B cell (primary cell): ENCODE results near the gene HSPB3. TPM values are rescaled to one million over a fixed set of nuclear protein-coding genes. Genes with fewer than 3 reads are reported as not detected.

ENCODE experiments used
- ATAC-seq: fragments of 200-7000 bp; cut with Tn5 transposase; one replicate; pipeline ENCODE4 v1.10.0; 2021; ENCODE audit warnings: low read depth, mild to moderate bottlenecking, moderate number of reproducible peaks, moderate library complexity
- CTCF ChIA-PET: fragments of 350-600 bp; sonication (Branson Sonifier 250); formaldehyde crosslinking; loops from one replicate; lab custom pipeline; 2021; ENCODE audit warnings: antibody characterized with exemption, inconsistent platforms; lab: Charles Lee
- POLR2A ChIA-PET: fragments of 350-600 bp; sonication (Branson Sonifier 250); formaldehyde crosslinking; loops from one replicate; lab custom pipeline; 2021; ENCODE audit warnings: antibody characterized with exemption; lab: Charles Lee
- DNase-seq: peaks from one replicate; pipeline ENCODE4 v3.0.0; 2013
- H2AFZ ChIP-seq: 2 replicates; pipeline ENCODE4 v1.6.1; 2012; ENCODE audit warnings: mild to moderate bottlenecking, low read depth, low read length; ENCODE audit not compliant: insufficient read depth, poor library complexity, severe bottlenecking
- H3K27ac ChIP-seq, 2 donors: 1 replicate in 1 of 2; 2 replicates in 1 of 2; pipeline ENCODE4 v1.5.1; 2012 to 2013; ENCODE audit warnings: low read length in 2 of 2, mild to moderate bottlenecking in 2 of 2, moderate library complexity in 1 of 2
- H3K27me3 ChIP-seq, 4 experiments: fragments of 200-600 bp in 1 of 4; sonication (generic) in 1 of 4; replicated peaks in 1 of 4; 1 replicate in 2 of 4; 2 replicates in 2 of 4; pipeline versions ENCODE4 v1.6.1 to v1.7.0; 2013 to 2016; ENCODE audit warnings: low read length in 3 of 4, mild to moderate bottlenecking in 2 of 4, mixed read lengths in 1 of 4, moderate library complexity in 1 of 4; ENCODE audit not compliant: insufficient read depth in 4 of 4, control insufficient read depth in 3 of 4; ENCODE audit errors: control extremely low read depth in 1 of 4
- H3K36me3 ChIP-seq, 2 experiments: replicated peaks in 1 of 2; 1 replicate in 1 of 2; 2 replicates in 1 of 2; pipeline versions ENCODE4 v1.6.1 to v1.7.1; 2013; ENCODE audit warnings: low read length in 1 of 2; ENCODE audit not compliant: insufficient read depth in 2 of 2, control insufficient read depth in 1 of 2; ENCODE audit errors: control extremely low read depth in 1 of 2, extremely low read depth in 1 of 2
- H3K4me1 ChIP-seq, 2 donors: fragments of 200-600 bp in 1 of 2; sonication (generic) in 1 of 2; 1 replicate in 1 of 2; 2 replicates in 1 of 2; pipeline versions ENCODE4 v1.5.1 to v1.6.1; 2013 to 2017; ENCODE audit warnings: low read length in 2 of 2; ENCODE audit not compliant: control insufficient read depth in 2 of 2, insufficient read depth in 2 of 2
- H3K4me2 ChIP-seq: replicated peaks from 2 replicates; pipeline ENCODE3; 2012; ENCODE audit warnings: mild to moderate bottlenecking, low read depth, low read length; ENCODE audit not compliant: poor library complexity, severe bottlenecking
- H3K4me3 ChIP-seq, 5 experiments: fragments of 200-600 bp in 1 of 5; sonication (generic) in 1 of 5; 1 replicate in 3 of 5; 2 replicates in 2 of 5; pipeline versions ENCODE4 v1.5.1 to v1.7.0; 2011 to 2016; ENCODE audit warnings: low read length in 4 of 5, mild to moderate bottlenecking in 4 of 5, low read depth in 2 of 5, control low read depth in 1 of 5, moderate library complexity in 1 of 5; ENCODE audit not compliant: insufficient read depth in 1 of 5; ENCODE audit errors: control extremely low read depth in 1 of 5, extremely low read depth in 1 of 5
- H3K79me2 ChIP-seq: fragments of 200-600 bp; sonication (generic); one replicate; pipeline ENCODE4 v1.6.0; 2016; ENCODE audit warnings: low read length; ENCODE audit not compliant: control insufficient read depth, insufficient read depth
- H3K9ac ChIP-seq: fragments of 200-600 bp; sonication (generic); 2 replicates; pipeline ENCODE4 v1.6.1; 2017; ENCODE audit warnings: mild to moderate bottlenecking, low read length, moderate library complexity
- H3K9me3 ChIP-seq, 3 donors: one replicate each; pipeline versions ENCODE4 v1.6.1 to v1.7.1; 2013; ENCODE audit warnings: low read length in 2 of 3; ENCODE audit not compliant: control insufficient read depth in 2 of 3, insufficient read depth in 1 of 3; ENCODE audit errors: control extremely low read depth in 1 of 3
- H4K20me1 ChIP-seq: 2 replicates; pipeline ENCODE4 v1.6.0; 2012; ENCODE audit warnings: mild to moderate bottlenecking, low read length; ENCODE audit not compliant: insufficient read depth, control insufficient read depth, poor library complexity, severe bottlenecking
- H3K27ac Mint-ChIP-seq: one replicate; pipeline ENCODE4 v1.8.0; 2021; ENCODE audit warnings: mixed read lengths
- H3K27me3 Mint-ChIP-seq: one replicate; pipeline ENCODE4 v1.8.0; 2021; ENCODE audit warnings: mixed read lengths
- H3K4me1 Mint-ChIP-seq: one replicate; pipeline ENCODE4 v1.8.0; 2021; ENCODE audit warnings: mixed read lengths
- H3K4me3 Mint-ChIP-seq: one replicate; pipeline ENCODE4 v1.8.0; 2021; ENCODE audit warnings: mixed read lengths
- H3K9me3 Mint-ChIP-seq: one replicate; pipeline ENCODE4 v1.8.0; 2022; ENCODE audit warnings: mixed read lengths; ENCODE audit not compliant: insufficient read depth
- EZH2 ChIP-seq: IDR thresholded peaks from 2 replicates; pipeline ENCODE4 v1.6.1; 2012; ENCODE audit warnings: borderline replicate concordance, low read depth, mild to moderate bottlenecking, moderate library complexity, low read length; ENCODE audit not compliant: insufficient read depth, poor library complexity, severe bottlenecking
- WGBS: methylation state at CpG from one replicate; pipeline ENCODE4 v1.1.5; 2013; ENCODE audit warnings: missing lambda C conversion rate; ENCODE audit not compliant: insufficient coverage; 5-methylcytosine and 5-hydroxymethylcytosine counted together
- intact Hi-C: fragments of 100-400 bp; cut with micrococcal nuclease; formaldehyde crosslinking; loops from one replicate; pipeline ENCODE4 v1.10.0; 2022
- polyA plus RNA-seq: library from polyadenylated mRNA; depleted of rRNA; stranded (reverse); fragments of >200 nt; gene quantifications from 2 replicates; pipeline ENCODE4 v1.2.3, GENCODE V29; 2012
- total RNA-seq, 2 donors: library from RNA; stranded (reverse); fragments of 120-200 nt in 1 of 2; gene quantifications; 1 replicate in 1 of 2; 2 replicates in 1 of 2; pipeline versions ENCODE4 v1.2.3 to v1.2.4, GENCODE V29; 2013 to 2022
- TF ChIP-seq, protein P1 (sequence below): fragments of 200-600 bp; IDR thresholded peaks from one replicate; pipeline ENCODE4 v1.8.0; 2022; ENCODE audit warnings: antibody characterized with exemption, mild to moderate bottlenecking

The HSPB3 gene
- total and polyA plus RNA-seq, 2 donors (not counting 1 experiment from before 2014, with no cell fraction given) = not detected

DNA sequence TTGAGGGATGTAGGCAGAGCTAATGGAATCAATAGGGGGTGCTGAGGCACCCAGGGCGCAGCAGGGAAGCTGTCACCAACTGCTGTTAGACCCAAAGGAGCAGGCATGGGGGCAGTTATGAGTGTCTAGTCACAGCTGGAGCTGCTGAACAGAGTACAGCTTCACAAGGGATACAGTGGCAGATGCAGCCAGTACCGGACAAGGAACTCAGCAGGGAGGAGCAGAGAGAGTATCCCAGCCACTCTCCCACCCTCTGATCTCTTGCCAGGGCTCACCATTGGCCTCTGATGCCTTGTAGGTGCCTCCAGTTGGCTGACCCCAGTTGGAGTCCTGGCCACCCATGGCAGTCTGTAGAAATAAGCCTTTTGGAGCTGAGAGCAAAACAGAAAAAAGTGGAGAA, 42.6 kb upstream of the HSPB3 start:
- no peaks in the 10 kb centered on the region for H3K9me3 ChIP-seq
- H3K9me3 Mint-ChIP-seq = no peaks in the 10 kb centered on the region
- no peak overlapping the region for H3K9ac ChIP-seq
- intact Hi-C loops = no loop called here
- POLR2A ChIA-PET = no interaction called here
- H3K4me3 Mint-ChIP-seq = no peak overlapping the region
- H2AFZ ChIP-seq = no peak overlapping the region
- no peak for TF ChIP-seq EZH2
- TF ChIP-seq, protein P1, sequence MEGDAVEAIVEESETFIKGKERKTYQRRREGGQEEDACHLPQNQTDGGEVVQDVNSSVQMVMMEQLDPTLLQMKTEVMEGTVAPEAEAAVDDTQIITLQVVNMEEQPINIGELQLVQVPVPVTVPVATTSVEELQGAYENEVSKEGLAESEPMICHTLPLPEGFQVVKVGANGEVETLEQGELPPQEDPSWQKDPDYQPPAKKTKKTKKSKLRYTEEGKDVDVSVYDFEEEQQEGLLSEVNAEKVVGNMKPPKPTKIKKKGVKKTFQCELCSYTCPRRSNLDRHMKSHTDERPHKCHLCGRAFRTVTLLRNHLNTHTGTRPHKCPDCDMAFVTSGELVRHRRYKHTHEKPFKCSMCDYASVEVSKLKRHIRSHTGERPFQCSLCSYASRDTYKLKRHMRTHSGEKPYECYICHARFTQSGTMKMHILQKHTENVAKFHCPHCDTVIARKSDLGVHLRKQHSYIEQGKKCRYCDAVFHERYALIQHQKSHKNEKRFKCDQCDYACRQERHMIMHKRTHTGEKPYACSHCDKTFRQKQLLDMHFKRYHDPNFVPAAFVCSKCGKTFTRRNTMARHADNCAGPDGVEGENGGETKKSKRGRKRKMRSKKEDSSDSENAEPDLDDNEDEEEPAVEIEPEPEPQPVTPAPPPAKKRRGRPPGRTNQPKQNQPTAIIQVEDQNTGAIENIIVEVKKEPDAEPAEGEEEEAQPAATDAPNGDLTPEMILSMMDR = no peak
- WGBS = 89% methylated on average over 2 of the region's 2 CpGs
- H3K4me1 ChIP-seq = no peaks in the 10 kb centered on the region
- H3K4me3 ChIP-seq = no peak overlapping the region
- H4K20me1 ChIP-seq = no peaks in the 10 kb centered on the region
- DNase-seq (no peak), ATAC-seq (no peak)
- no peak overlapping the region for H3K27ac Mint-ChIP-seq
- H3K4me1 Mint-ChIP-seq = no peaks in the 10 kb centered on the region
- CTCF ChIA-PET = interaction anchor here (0.6 to 1.1 kb wide), 2 partner anchors 27 to 81 kb away, joined by 3 to 5 read pairs; no protein-coding TSS in a partner anchor
- no peaks in the 10 kb centered on the region for H3K36me3 ChIP-seq
- H3K79me2 ChIP-seq = no peaks in the 10 kb centered on the region
- H3K27ac ChIP-seq = no peak overlapping the region
- no peak overlapping the region for H3K4me2 ChIP-seq
- peaks cover 0 to 4% (median 0%) of the 10 kb centered on the region in 4 experiments for H3K27me3 ChIP-seq
- H3K27me3 Mint-ChIP-seq = peaks cover 32% of the 10 kb centered on the region

DNA sequence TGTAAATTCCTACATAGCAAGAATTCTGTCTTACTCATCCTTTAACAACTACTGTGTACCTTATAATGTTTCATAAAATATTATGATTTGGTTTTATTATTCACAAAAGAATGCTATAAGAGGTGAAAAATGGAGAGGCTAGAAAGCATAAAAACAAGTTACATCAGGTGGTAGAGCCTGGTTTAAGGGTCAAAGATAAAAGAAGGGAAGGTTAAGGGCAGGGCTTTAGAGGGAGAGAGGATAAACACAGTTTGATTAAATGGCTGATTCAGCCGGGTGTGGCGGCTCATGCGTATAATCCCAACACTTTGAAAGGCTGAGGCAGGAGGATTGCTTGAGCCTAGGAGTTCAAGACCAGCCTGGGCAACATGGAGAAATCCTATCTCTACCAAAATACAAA, 40.4 kb upstream of the HSPB3 start:
- no peaks in the 10 kb centered on the region for H3K9me3 ChIP-seq
- ChIA-PET POLR2A (no interaction called here), CTCF (no interaction called here)
- DNase-seq (no peak), ATAC-seq (no peak)
- H2AFZ ChIP-seq = no peak overlapping the region
- H3K4me3 Mint-ChIP-seq = no peak overlapping the region
- peaks cover 33% of the 10 kb centered on the region for H3K27me3 Mint-ChIP-seq
- H3K27ac Mint-ChIP-seq = no peak overlapping the region
- no peaks in the 10 kb centered on the region for H4K20me1 ChIP-seq
- no CpG with 5 or more reads among the region's 3 CpGs for WGBS
- intact Hi-C loops = loop anchor here (5.0 kb wide), 1 partner anchor 938 kb away; no protein-coding TSS in a partner anchor
- no peak overlapping the region for H3K27ac ChIP-seq
- H3K4me1 Mint-ChIP-seq = no peaks in the 10 kb centered on the region
- TF ChIP-seq, protein P1 = no peak
- no peak for TF ChIP-seq EZH2
- no peak overlapping the region for H3K4me3 ChIP-seq
- no peak overlapping the region for H3K9ac ChIP-seq
- no peaks in the 10 kb centered on the region for H3K4me1 ChIP-seq
- H3K36me3 ChIP-seq = no peaks in the 10 kb centered on the region
- H3K27me3 ChIP-seq = peaks cover 0 to 4% (median 0%) of the 10 kb centered on the region in 4 experiments
- no peaks in the 10 kb centered on the region for H3K9me3 Mint-ChIP-seq
- no peaks in the 10 kb centered on the region for H3K79me2 ChIP-seq
- no peak overlapping the region for H3K4me2 ChIP-seq
